Kidney (tissue), 14 donors: Measurements from ENCODE around the gene TMEM170B. TPM values are rescaled to one million over a fixed set of nuclear protein-coding genes. Genes with fewer than 3 reads are reported as not detected.

Experiments used
- DNase-seq, 5 donors: peaks; one replicate each; pipeline ENCODE4 v3.0.0-alpha.2; 2013 to 2020
- FAIRE-seq: peaks from 2 replicates; lab custom pipeline; 2012; peaks lifted over from hg19 to GRCh38; lab: Jason Lieb, UNC
- H3K27ac ChIP-seq, 2 donors: one replicate each; pipeline ENCODE4 v1.7.0; 2013; ENCODE audit warnings: low read depth in 2 of 2, low read length in 2 of 2, inconsistent platforms in 1 of 2
- H3K27me3 ChIP-seq: one replicate; pipeline ENCODE4 v1.7.1; 2013; ENCODE audit warnings: low read length, inconsistent platforms; ENCODE audit not compliant: control insufficient read depth, insufficient read depth
- H3K36me3 ChIP-seq, 3 donors: one replicate each; pipeline versions ENCODE4 v1.7.0 to v1.7.1; 2013; ENCODE audit warnings: low read length in 3 of 3, control low read depth in 1 of 3, inconsistent platforms in 1 of 3; ENCODE audit not compliant: insufficient read depth in 3 of 3, control insufficient read depth in 2 of 3
- H3K4me1 ChIP-seq, 3 donors: one replicate each; pipeline versions ENCODE4 v1.7.0 to v1.7.1; 2013; ENCODE audit warnings: low read length in 3 of 3, inconsistent platforms in 1 of 3, low read depth in 1 of 3; ENCODE audit not compliant: control insufficient read depth in 2 of 3, insufficient read depth in 2 of 3
- H3K4me3 ChIP-seq, 3 donors: one replicate each; pipeline versions ENCODE4 v1.7.0 to v1.8.1; 2013; ENCODE audit warnings: low read length in 3 of 3, control low read depth in 1 of 3, inconsistent platforms in 1 of 3
- H3K9ac ChIP-seq, 3 donors: one replicate each; pipeline versions ENCODE4 v1.7.0 to v1.7.1; 2013; ENCODE audit warnings: low read length in 3 of 3, control low read depth in 1 of 3, inconsistent platforms in 1 of 3
- H3K9me3 ChIP-seq, 3 donors: one replicate each; pipeline versions ENCODE4 v1.7.0 to v1.7.1; 2013; ENCODE audit warnings: low read length in 3 of 3, control low read depth in 1 of 3, inconsistent platforms in 1 of 3; ENCODE audit not compliant: control insufficient read depth in 2 of 3, insufficient read depth in 1 of 3
- intact Hi-C: fragments of 100-400 bp; cut with DNase I; formaldehyde crosslinking; loops from one replicate; pipeline ENCODE4 v1.11.1; 2022
- polyA plus RNA-seq: library from polyadenylated mRNA; stranded (reverse); fragments of 350-450 nt; fragmentation: Illumina TruSeq; extraction: RNeasy Lipid Tissue Mini Kit (QIAGEN cat#74804); gene quantifications from one replicate; pipeline ENCODE4 v1.2.3, GENCODE V29; 2014; ENCODE audit warnings: low read depth, low replicate concordance; ENCODE audit not compliant: insufficient read depth
- total RNA-seq: library from RNA; stranded (reverse); fragmentation: NEBNext Ultra II Directional; extraction: Animal tissue kit (Norgen Biotek cat#: 25700); gene quantifications from one replicate; pipeline ENCODE4 v1.2.1, GENCODE V29; 2021
- TF ChIP-seq, protein P1 (sequence below): IDR thresholded peaks from 3 replicates; pipeline ENCODE4 v1.5.1; 2012; ENCODE audit warnings: mild to moderate bottlenecking, moderate library complexity, borderline replicate concordance; ENCODE audit not compliant: insufficient read depth; ENCODE audit errors: extremely low read depth
- donor health status: control.
- donor health status: control.
- donor health status: control.
- donor health status: control.
- donor health status: control.
- donor health status: DM: yes; HTN: yes; CAD: no.
- donor health status: Normal renal cell carcinoma (clear cell type).

TMEM170B gene
- total and polyA plus RNA-seq, 2 donors from 2014 or later: 2.7 to 3.7 TPM

DNA sequence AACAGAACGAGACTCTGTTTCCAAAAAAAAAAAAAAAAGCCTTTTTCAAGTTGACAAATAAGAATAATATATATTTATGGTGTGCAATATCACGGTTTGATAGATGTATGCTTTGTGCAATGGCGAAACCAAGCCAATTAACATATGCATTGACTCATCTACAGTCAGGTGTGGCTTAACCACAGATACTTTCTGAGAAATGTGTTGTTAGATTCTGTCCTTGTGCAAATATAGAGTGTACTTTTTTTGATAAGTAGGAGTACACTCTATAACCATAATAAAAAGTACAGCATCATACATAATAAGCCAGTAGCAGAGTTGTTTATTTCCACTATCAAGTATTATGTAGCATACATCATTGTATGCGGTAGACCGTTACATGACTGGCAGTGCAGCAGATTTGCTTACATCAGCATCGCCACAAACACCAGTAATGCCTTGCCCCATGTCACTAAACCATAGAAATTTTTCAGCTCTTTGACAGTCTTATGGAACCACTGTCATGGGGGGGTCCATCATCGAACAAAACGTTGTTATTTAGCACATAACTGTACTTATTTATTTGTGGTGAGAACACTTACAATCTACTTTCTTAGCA lies 59.2 kb downstream of the TMEM170B start:
- TF ChIP-seq, protein P1, sequence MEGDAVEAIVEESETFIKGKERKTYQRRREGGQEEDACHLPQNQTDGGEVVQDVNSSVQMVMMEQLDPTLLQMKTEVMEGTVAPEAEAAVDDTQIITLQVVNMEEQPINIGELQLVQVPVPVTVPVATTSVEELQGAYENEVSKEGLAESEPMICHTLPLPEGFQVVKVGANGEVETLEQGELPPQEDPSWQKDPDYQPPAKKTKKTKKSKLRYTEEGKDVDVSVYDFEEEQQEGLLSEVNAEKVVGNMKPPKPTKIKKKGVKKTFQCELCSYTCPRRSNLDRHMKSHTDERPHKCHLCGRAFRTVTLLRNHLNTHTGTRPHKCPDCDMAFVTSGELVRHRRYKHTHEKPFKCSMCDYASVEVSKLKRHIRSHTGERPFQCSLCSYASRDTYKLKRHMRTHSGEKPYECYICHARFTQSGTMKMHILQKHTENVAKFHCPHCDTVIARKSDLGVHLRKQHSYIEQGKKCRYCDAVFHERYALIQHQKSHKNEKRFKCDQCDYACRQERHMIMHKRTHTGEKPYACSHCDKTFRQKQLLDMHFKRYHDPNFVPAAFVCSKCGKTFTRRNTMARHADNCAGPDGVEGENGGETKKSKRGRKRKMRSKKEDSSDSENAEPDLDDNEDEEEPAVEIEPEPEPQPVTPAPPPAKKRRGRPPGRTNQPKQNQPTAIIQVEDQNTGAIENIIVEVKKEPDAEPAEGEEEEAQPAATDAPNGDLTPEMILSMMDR: no peak
- Histone ChIP-seq H3K9me3 (no peaks in the 10 kb centered on the region), H3K4me1 (peaks cover 0 to 2% (median 0%) of the 10 kb centered on the region in 3 donors), H3K27ac (no peak overlapping the region), H3K4me3 (no peak overlapping the region), H3K27me3 (no peaks in the 10 kb centered on the region), H3K9ac (no peak overlapping the region), H3K36me3 (no peaks in the 10 kb centered on the region)
- FAIRE-seq (no peak), DNase-seq (no peak)
- intact Hi-C loops: no loop called here

DNA sequence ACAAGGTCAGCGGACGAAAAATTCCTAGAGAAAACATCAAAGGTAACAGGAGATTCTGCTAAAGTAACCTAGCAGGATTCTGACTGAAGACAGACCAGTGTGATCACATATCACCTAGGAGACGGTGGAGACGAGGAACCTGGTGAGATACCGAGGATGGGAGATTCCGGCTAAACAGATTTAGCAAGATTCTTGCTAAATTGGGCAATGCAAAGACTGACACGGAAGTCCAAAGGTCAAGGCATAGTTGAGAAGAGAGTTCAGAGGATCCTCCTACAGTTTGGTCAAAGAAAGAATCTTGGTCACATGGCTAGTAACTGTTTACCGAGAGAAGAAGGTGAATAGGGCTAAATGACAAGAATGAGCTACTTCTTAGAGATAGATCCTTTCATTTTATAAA lies 61.1 kb downstream of the TMEM170B start:
- intact Hi-C loops: no loop called here

DNA sequence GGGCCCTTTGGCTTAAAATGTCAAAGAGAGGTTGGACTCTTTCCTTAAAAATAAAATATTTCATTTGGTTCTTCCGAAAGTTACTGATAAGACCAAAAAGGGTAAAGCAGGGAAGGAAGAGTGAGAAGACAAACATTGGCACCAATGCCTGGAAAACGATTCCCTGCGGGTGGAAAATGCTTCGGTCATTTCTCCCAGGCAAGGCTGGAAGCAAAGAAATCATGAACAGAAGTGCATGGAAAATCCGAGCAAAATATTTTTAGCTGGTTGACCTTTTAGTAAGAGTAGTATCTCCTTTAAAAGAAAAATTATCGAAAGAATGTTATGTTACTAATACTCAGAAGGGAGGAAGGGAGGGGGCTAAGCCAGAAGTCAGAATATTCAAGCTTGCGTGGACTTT lies 62.7 kb downstream of the TMEM170B start:
- intact Hi-C loops: no loop called here

More for the DNA sequence above, 61.1 kb downstream of the TMEM170B start:
- Histone ChIP-seq H3K27me3 (no peaks in the 10 kb centered on the region), H3K4me1 (peaks cover 0 to 2% (median 0%) of the 10 kb centered on the region in 3 donors), H3K9ac (no peak overlapping the region), H3K4me3 (no peak overlapping the region), H3K27ac (peak overlapping the region; percentile 5 to 87), H3K36me3 (no peaks in the 10 kb centered on the region), H3K9me3 (no peaks in the 10 kb centered on the region)
- FAIRE-seq (peak; percentile 17), DNase-seq (peak in 1 of 5 donors; percentile 49)
- TF ChIP-seq, protein P1: no peak

More for the DNA sequence above, 62.7 kb downstream of the TMEM170B start:
- FAIRE-seq: no peak
- DNase-seq: no peak
- H3K9me3 ChIP-seq: no peaks in the 10 kb centered on the region
- no peak overlapping the region for H3K27ac ChIP-seq
- no peak overlapping the region for H3K4me3 ChIP-seq
- H3K27me3 ChIP-seq: no peaks in the 10 kb centered on the region
- no peak overlapping the region for H3K9ac ChIP-seq
- no peaks in the 10 kb centered on the region for H3K36me3 ChIP-seq
- TF ChIP-seq, protein P1: no peak
- H3K4me1 ChIP-seq: peaks cover 0 to 6% (median 2%) of the 10 kb centered on the region in 3 donors
